NCI-H187 (cell line): ENCODE measurements around the gene ZFP36L1.

ENCODE experiments used
- DNase-seq, 2 experiments: peaks; one replicate each; lab custom pipeline; 2025; lab: John Stamatoyannopoulos, UW

The ZFP36L1 gene

DNA sequence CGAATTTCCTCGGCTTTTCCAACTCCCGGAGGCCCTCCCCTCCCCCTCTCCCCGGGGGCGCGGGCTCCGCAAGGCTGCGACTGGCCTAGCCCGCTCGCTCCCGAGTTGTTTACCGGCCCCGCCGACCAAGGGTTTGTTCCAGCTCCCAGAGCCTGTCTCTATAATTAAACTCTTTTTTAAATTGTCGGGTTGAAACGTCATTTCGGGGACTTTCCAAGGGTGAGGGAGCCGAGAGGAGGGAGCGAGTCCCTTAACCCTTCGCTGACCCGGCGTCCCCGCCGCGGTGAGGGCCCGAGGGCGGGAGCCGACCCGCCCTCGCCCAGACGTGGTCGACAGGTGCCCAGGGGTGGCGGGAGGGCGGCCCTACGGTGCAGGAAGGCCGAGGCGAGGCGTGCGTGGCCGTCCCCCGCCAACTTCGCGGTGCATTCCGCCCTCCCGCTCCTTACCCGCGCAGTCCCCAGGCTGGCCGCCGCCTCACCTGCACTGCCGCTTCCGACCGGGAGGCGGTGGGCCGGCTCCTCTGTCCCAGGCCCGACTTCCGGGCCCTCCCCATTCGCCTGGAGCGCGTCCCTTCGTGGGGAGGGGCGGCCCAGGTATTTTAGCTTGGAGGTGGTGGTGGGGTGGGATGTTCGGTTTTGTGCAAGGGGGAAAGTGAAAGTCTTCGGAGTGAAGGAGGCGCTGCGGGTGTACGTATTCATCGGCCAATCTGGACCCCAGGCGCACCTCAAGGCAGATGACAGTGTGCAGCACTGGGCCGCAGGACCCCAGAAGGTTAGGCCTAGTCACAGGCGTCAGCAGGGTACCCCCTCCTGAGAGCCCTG is 2.9 kb upstream of the ZFP36L1 start:
- DNase-seq = no peak

DNA sequence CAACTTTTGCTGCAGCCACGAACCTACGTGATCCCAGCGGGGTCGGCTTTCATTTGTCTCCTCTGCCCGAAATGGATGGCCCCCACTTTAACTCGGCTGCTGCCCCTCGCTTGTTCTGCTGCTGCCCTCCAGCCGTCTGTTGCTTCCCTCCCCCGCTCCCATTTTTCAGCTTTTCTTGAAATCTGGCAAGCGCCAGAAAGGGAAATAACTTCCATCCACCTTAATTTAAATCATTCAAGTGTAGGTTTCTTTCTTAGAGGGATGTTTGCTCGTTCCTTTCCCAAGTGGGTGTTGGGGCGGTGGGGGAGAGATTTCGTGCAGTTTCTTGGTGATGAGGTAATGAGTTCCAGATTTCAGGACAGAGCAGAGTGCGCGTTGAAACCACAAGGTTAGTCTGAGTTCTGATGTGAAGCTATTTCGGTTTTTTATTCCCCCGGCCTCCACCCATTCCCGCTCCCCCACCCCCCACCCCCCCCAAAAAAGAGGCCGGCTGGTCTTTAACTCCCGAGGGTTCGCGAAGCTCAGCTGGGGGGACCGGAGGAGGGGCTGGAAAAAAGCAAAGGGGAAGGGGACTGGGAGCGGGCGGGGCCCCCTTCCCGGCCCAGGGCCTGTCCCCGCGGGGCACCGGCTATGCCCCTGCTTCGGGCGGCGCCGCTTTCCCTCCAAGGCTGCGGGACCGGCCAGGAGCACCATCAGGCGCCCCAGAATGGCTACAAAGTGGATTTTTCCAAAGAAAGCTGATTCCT is 2.2 kb upstream of the ZFP36L1 start:
- no peak for DNase-seq

DNA sequence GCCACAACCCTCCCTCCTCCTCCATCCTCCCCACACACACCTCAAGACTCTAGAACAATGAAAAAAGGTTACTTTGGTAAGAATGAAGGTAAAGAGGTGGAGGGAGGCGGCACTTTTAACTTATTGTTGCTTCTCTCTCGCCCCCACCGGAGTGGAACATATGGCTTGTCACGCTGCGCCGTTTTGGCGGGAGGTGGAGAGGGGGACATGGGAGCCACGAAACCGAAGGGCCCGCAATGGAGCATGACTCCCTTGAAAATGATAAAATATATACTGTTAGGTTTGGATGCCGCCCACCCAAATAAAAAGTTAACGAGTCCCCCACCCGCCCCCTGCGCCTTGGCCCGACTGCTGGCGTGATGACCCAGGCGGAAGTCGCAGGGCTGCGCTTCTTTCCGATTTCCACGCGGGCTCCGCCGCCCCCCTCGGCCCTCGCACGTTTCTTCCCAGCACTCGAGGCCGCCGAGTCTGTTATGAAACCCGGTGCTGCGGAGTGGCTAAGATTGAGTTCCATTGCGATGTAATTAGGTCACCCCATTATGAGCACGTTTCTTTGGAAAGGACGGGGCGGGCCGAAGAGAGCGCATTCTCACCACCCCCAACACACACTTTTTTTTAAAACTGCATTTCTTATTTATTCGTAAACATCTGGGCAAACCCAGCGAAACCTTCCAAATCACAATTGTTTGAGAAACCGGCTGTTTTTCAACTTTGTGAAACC is 1.4 kb upstream of the ZFP36L1 start:
- no peak for DNase-seq

- DNase-seq = no peak
Observed at GRCh38 chr14:68793734-68794129, 865 bp upstream of the ZFP36L1 start.

GRCh38 chr14:68792678-68792978 is 239 bp downstream of the ZFP36L1 start:
- DNase-seq = no peak

GRCh38 chr14:68791902-68792677 is 777 bp downstream of the ZFP36L1 start:
- no peak for DNase-seq

GRCh38 chr14:68791078-68791901 is 1.6 kb downstream of the ZFP36L1 start:
- no peak for DNase-seq

DNA sequence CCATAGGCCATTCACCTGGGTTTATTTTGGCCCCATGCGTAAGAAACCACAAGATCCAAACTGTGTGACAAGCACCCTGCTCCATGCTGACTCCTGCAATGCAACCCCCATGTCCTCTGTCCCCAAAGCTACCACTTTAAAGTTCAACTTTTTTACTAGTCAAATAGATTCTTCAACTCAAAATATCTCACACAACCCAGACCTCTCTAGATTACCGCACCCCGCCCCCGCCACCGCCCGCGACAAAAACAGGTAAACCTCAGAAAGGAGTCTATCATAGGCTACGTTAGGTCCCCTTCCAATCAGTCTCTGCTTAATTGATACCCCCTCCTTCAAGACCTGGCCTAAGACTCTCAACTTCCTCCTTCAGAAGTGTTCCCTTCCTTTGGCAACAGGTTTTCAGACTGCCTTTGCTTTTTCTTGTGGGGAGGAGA is 2.2 kb downstream of the ZFP36L1 start:
- no peak for DNase-seq

DNA sequence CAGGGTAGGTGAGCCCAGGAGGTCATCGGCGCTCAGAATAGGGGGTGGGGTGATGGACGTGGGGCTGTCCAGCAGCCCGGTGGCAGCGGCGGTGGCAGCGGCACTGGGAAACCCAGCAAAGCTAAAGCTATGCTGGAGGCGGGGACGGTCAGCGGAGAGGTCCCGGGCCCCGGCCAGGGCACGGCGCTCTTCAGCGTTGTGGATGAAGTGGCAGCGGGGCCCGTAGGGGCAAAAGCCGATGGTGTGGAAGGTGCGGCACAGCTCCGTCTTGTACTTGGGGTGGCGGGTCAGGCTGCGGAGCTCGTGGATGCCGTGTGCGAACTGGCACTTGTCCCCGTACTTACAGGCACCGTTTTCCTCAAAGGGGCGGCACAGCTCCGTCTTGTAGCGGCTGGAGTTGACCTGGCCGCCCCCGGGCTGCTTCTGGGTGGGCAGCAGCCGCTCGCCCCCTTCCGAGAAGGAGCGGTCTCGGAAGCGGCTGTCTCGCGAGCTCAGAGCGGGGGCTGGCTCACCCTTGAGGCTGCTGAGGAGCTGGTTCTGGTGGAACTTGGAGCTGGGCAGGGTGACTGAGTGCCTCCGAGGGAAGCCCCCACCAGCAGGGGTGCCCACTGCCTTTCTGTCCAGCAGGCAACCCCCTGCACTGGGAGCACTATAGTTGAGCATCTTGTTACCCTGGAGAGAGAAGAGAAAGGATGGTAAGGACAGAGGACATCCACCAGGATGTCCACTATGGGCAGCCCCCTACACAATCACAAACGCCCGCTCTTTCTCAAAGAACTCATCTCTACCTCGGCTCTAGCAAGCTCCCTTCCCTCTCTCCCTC is 2.8 kb downstream of the ZFP36L1 start:
- no peak for DNase-seq

DNA sequence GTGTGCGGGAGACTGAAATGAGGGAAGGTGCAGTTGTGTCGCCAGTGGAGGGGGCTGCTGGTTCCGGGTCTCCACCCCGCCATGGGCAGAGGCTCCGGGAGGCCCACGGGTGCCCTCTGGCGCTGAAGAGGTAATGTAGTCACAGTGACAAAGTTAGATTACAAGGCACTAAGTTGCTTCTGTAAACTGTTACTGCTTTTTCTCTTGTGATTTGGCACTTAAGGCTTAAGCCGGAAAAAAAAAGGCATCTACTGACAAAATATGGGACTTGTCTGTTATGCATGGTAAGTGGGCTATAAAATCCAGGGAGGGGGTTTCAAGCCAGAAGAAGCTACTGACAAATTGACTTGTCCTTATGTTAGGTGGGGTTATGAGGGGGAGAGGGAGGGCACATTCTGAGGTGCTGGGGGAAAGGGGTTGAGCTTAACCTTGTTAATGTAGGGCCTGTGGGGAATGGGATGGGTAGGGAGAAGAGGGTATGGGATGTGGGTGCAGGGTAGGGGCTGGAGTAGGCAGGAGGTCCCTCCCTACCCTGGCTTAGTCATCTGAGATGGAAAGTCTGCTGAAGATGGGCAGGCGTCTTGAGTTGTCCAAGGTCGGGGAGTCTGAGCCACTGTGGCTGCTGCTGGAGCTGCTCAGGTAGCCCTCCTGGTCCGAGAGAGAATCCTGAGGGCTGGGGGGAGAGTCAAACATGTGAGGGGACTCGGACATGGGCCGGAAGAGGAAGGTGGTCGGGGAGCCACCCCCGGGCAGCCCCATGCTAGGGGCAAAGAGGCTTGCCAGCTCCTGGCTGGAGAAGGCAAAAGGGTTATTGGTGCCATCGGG is 3.7 kb downstream of the ZFP36L1 start:
- peak in 1 of 2 experiments; percentile 51 for DNase-seq

DNA sequence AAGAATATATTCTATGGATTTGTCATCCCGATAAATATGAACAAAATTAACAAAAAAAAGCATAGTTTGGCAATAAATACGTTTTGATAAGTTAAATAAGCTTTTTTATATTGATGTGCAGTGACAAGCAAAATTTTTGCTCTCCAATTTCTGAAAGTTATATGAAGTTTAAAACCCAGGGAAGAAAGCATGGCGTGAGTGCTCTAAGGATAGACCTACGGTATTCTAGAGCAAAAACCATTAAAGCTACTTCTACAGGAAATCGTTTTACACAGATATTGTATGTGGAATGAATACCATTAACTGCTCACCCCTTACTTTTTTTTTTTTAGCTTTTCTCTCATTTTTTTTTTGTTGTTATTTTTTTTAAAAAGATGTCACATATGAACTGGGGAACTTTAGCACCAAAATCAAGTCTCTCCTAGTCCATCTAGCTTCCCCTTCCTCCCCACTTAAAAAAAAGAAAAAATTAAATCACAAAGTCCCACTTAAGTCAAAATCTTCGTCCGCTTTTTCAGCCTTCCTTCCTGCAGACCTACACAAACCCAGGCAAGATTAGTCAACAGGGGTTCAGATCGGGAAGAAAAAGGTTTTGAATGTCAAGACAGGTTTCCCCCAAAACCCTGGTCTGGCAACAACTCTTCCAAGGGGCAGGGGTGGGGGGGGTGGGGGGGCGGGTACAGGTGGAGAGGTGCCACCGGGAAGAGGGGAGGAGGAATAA is 4.4 kb downstream of the ZFP36L1 start:
- no peak for DNase-seq

DNA sequence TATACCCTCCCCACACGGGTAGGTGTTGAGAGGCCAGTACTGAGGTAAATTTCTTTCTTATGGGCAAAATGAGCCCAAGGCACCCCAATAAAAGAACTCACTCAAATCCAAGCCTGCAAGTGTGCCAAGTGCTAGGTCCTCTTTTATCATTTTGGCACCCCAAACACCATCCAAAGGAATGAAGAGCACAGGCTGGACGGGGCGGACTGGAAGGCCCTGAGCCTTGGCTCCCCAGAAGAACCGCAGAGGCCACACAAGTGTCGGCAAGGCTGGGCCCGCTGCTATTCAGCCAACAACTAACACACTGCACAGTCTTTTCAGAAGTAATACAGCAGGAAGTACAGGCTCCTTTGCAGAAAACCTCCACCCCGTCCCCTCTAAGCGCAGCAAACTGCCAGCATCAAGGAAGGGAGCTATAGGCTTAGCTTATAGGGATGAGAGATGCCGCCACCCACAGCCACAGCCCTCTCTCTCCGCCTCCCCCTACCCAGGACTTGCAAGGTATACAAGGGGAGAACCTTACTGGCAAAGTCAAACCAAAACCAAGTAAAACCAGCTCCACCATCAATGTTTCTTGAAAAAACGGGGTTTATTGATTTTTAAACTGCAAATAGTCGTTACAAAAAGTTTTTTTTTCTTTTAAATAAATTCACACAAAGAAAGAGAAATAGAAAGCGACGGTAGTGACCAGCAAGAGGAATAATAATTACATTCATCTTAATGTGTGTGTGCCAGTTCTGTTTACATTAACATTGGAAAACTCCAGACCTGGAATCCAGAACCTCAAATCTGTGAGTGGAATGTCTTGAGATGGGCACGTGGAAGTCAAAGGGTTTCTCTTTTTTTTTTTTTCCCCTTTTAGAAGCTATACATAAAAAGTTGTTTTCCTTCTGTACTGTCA is 5.5 kb downstream of the ZFP36L1 start:
- DNase-seq = no peak

- DNase-seq = no peak
Observed at GRCh38 chr14:68786491-68787091, 6.3 kb downstream of the ZFP36L1 start.

GRCh38 chr14:68785534-68786490 is 7.1 kb downstream of the ZFP36L1 start:
- no peak for DNase-seq

- no peak for DNase-seq
Observed at GRCh38 chr14:68784978-68785533, 7.8 kb downstream of the ZFP36L1 start.
